ENCODE data around the gene IDH3G. TPM values are rescaled to one million over a fixed set of nuclear protein-coding genes. Genes with fewer than 3 reads are reported as not detected.
"Not testable (repeated sequence)": the region's sequence is repeated elsewhere in the genome, so short reads cannot be mapped to it uniquely, and the experiment has no call there.

The IDH3G gene
- total RNA-seq, 1 donor from 2014 or later = 118 TPM

DNA sequence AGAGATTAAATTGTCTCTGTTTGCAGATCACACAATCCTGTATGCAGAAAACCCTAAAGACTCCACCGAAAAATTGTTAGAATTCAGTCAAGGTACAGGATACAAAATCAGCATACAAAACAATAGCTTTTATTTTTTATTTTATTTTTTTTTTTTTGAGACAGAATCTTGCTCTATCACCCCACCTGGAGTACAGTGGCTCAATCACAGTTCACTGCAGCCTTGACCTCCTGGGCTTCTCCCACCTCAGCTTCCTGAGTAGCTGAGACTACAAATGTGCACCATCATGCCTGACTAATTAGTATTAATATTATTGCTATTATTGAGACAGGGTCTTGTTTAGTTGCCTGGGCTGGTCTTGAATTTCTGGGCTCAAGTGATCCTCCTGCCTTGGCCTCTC lies 39.0 kb downstream of the IDH3G start:
- Histone ChIP-seq H3K27ac (no peak overlapping the region), H3K27me3 (no peaks in the 10 kb centered on the region), H3K4me3 (no peak overlapping the region), H3K36me3 (no peaks in the 10 kb centered on the region), H3K4me1 (no peaks in the 10 kb centered on the region), H3K9me3 (no peaks in the 10 kb centered on the region)
- intact Hi-C loops (cut with DNase I) = no loop called here
- no peak for TF ChIP-seq POLR2A (IDR thresholded peaks at IDR 0.05)
- TF ChIP-seq, protein P1, sequence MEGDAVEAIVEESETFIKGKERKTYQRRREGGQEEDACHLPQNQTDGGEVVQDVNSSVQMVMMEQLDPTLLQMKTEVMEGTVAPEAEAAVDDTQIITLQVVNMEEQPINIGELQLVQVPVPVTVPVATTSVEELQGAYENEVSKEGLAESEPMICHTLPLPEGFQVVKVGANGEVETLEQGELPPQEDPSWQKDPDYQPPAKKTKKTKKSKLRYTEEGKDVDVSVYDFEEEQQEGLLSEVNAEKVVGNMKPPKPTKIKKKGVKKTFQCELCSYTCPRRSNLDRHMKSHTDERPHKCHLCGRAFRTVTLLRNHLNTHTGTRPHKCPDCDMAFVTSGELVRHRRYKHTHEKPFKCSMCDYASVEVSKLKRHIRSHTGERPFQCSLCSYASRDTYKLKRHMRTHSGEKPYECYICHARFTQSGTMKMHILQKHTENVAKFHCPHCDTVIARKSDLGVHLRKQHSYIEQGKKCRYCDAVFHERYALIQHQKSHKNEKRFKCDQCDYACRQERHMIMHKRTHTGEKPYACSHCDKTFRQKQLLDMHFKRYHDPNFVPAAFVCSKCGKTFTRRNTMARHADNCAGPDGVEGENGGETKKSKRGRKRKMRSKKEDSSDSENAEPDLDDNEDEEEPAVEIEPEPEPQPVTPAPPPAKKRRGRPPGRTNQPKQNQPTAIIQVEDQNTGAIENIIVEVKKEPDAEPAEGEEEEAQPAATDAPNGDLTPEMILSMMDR (IDR thresholded peaks at IDR 0.05) = no peak
- TF ChIP-seq POLR2AphosphoS5 (IDR thresholded peaks at IDR 0.05; ENCODE audit: insufficient read depth in 1 of 2, low read depth in 1 of 2) = no peak
- no peak for DNase-seq (ENCODE audit: extremely low spot score in 2 of 2)

DNA sequence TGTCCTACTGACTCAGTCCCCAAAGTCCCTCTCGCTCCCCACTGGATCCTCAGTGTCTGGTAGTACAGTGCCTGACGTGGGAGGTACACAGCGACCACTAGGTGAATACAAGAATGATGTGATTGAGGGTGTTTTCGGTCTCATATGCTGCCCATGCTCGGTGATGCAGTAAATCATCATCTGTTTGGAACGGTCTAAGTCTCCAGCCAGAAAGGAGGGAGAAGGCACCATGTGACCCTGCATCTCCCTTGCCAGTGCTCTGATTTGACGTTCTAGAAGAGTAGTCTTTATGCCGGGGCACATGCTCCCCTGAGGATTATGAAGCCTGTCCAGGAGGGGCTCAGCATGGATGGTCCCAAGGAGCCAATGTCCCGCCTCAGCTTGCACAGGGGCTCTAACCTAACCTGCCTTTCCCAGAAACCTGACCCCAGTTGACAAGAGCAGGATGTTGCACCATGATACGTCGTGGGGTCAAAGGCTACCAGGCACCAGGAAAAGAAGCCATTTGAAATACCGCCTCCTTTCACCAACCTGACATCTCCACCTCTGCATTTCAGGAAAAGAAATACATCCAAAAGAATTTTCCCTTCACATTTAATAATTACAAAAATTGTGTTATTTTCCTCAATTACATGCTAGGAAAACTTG lies 43.9 kb downstream of the IDH3G start:
- TF ChIP-seq POLR2A (IDR thresholded peaks at IDR 0.05) (no peak), POLR2AphosphoS5 (IDR thresholded peaks at IDR 0.05; ENCODE audit: insufficient read depth in 1 of 2, low read depth in 1 of 2) (no peak)
- TF ChIP-seq, protein P1 (IDR thresholded peaks at IDR 0.05) = no peak
- Histone ChIP-seq H3K4me3 (no peak overlapping the region), H3K9me3 (no peaks in the 10 kb centered on the region), H3K4me1 (no peaks in the 10 kb centered on the region), H3K27me3 (no peaks in the 10 kb centered on the region), H3K27ac (no peak overlapping the region), H3K36me3 (no peaks in the 10 kb centered on the region)
- DNase-seq (ENCODE audit: extremely low spot score in 2 of 2) = no peak
- intact Hi-C loops (cut with DNase I) = no loop called here

DNA sequence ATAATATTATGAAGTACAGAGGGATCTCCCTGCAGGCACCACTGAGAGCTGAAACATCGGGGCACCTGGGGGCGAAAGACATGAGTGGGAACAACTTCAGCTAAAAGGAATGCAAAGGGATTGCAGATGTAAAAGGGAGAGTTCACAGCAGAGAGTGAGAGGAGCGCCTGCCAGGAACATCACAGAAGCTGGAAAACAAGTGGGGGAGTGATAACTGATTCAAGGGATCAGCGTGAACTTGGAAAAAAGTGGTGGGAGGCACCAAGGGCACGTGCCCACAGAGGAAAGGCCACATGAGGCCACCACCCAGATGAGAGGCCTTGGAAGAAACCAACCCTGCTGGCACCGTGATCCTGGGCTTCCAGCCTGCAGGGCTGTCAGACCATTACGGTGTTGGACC lies 45.2 kb downstream of the IDH3G start:
- DNase-seq (ENCODE audit: extremely low spot score in 2 of 2); H3K9me3 ChIP-seq; intact Hi-C loops (cut with DNase I); H3K4me3 ChIP-seq; H3K27ac ChIP-seq; H3K4me1 ChIP-seq; H3K36me3 ChIP-seq; H3K27me3 ChIP-seq: not testable (repeated sequence)

DNA sequence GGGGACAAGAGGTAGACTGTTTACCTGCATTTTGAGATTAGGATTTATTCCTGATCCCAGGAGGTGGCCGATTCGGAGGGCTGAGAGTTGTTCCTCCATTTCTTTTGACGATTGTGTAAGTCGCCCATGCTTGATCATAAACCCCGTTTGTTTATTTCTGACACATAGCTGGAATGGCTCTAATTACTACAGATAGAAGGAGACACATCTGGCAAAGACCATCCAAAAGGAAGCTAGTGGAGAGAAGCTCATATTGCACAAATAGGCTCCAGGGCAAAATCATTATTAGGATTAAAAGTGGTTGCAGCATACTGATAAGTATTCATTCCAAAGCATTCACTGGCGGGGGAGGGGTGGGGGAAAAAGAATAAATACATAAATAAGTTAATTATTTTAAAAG lies 47.2 kb downstream of the IDH3G start:
- intact Hi-C loops (cut with DNase I); H3K4me3 ChIP-seq; H3K27me3 ChIP-seq; H3K36me3 ChIP-seq; H3K9me3 ChIP-seq; DNase-seq (ENCODE audit: extremely low spot score in 2 of 2); H3K27ac ChIP-seq; H3K4me1 ChIP-seq: not testable (repeated sequence)

DNA sequence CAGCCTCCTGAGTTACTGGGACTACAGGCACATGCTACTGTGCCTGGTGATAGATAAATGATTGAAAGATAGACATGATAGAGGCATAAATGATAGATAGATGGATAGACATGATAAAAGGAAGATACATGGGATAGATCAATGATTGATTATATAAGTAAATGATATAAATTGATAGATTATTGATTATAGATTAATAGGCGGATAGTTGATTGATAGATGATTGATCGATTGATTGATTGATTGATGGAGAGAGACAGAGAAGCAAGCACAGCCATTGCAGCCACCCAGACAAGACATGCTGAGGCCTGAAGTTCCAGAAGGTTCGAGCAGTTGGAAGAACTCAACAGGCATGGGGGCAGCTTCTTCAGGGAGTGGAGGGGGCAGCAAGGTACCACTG lies 47.8 kb downstream of the IDH3G start:
- TF ChIP-seq, protein P1 (IDR thresholded peaks at IDR 0.05) = no peak
- TF ChIP-seq POLR2A (IDR thresholded peaks at IDR 0.05) (no peak), POLR2AphosphoS5 (IDR thresholded peaks at IDR 0.05; ENCODE audit: insufficient read depth in 1 of 2, low read depth in 1 of 2) (no peak)
- Histone ChIP-seq H3K4me1 (peaks cover 5% of the 10 kb centered on the region), H3K4me3 (no peak overlapping the region), H3K27ac (no peak overlapping the region), H3K9me3 (no peaks in the 10 kb centered on the region), H3K36me3 (no peaks in the 10 kb centered on the region), H3K27me3 (no peaks in the 10 kb centered on the region)
- intact Hi-C loops (cut with DNase I) = no loop called here
- no peak for DNase-seq (ENCODE audit: extremely low spot score in 2 of 2)

DNA sequence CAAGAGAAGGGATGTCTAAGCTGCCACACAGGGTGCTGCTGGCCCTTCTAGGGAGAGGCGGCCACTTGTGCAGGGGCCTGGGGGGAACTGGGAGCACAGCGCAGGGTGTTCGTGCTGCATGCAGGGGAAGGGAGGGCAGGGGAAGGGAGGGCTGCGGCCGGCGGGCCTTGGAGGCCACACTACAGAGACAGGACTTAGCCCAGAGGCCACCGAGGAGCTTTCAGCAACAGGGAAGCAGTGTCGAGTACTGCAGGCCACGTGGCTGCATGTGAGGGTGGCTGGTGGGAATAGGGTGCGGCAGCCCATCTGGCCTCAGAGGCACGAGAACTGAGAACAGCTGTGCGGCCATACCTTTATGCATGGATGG lies 49.1 kb downstream of the IDH3G start:
- DNase-seq (ENCODE audit: extremely low spot score in 2 of 2); H3K4me3 ChIP-seq; H3K36me3 ChIP-seq; H3K4me1 ChIP-seq; H3K27ac ChIP-seq; H3K9me3 ChIP-seq; H3K27me3 ChIP-seq; intact Hi-C loops (cut with DNase I): not testable (repeated sequence)
